ENCODE measurements around the gene CCDC78.

CCDC78 gene

GRCh38 chr16:680967-681745 lies 45.1 kb downstream of the CCDC78 start:
- DNase-seq (ENCODE audit: extremely low read depth in 1 of 2, low read depth in 1 of 2): no peak

- DNase-seq (ENCODE audit: extremely low read depth in 1 of 2, low read depth in 1 of 2): no peak
Measured at GRCh38 chr16:680625-680945, 45.7 kb downstream of the CCDC78 start.

- DNase-seq (ENCODE audit: extremely low read depth in 1 of 2, low read depth in 1 of 2): peak; percentile 74 to 83
Measured at GRCh38 chr16:679814-680624, 46.2 kb downstream of the CCDC78 start, which contains the start of gene STUB1. Gene STUB1 (plus strand): TSS chr16:680410. CDS start chr16:680526, 116 bp downstream.

- DNase-seq (ENCODE audit: extremely low read depth in 1 of 2, low read depth in 1 of 2): no peak
Measured at GRCh38 chr16:678858-679813, 47.1 kb downstream of the CCDC78 start.

- DNase-seq (ENCODE audit: extremely low read depth in 1 of 2, low read depth in 1 of 2): no peak
Measured at GRCh38 chr16:678209-678857, 47.9 kb downstream of the CCDC78 start.

GRCh38 chr16:677316-678190 lies 48.7 kb downstream of the CCDC78 start:
- DNase-seq (ENCODE audit: extremely low read depth in 1 of 2, low read depth in 1 of 2): no peak

GRCh38 chr16:676913-677312 lies 49.3 kb downstream of the CCDC78 start:
- DNase-seq (ENCODE audit: extremely low read depth in 1 of 2, low read depth in 1 of 2): no peak

GRCh38 chr16:676565-676902 lies 49.7 kb downstream of the CCDC78 start:
- no peak for DNase-seq (ENCODE audit: extremely low read depth in 1 of 2, low read depth in 1 of 2)

GRCh38 chr16:675884-676564 lies 50.2 kb downstream of the CCDC78 start:
- no peak for DNase-seq (ENCODE audit: extremely low read depth in 1 of 2, low read depth in 1 of 2)

GRCh38 chr16:674968-675883 lies 51.0 kb downstream of the CCDC78 start, which contains the start of gene RHBDL1:
Gene RHBDL1 (plus strand): TSS chr16:675671. CDS start chr16:675791, 120 bp downstream.
- DNase-seq (ENCODE audit: extremely low read depth in 1 of 2, low read depth in 1 of 2): no peak

- no peak for DNase-seq (ENCODE audit: extremely low read depth in 1 of 2, low read depth in 1 of 2)
Measured at GRCh38 chr16:674214-674881, 51.9 kb downstream of the CCDC78 start.

GRCh38 chr16:673399-673991 lies 52.7 kb downstream of the CCDC78 start:
- no peak for DNase-seq (ENCODE audit: extremely low read depth in 1 of 2, low read depth in 1 of 2)

- no peak for DNase-seq (ENCODE audit: extremely low read depth in 1 of 2, low read depth in 1 of 2)
Measured at GRCh38 chr16:672851-673250, 53.4 kb downstream of the CCDC78 start.

All from stimulated activated CD8-positive, alpha-beta memory T cell treated with anti-CD3 and anti-CD28 coated beads, Interleukin-7, amount 100 ng/mL, for 48 hours (primary cell).